PC-3 (cell line): ENCODE data around the gene SORL1. TPM values are rescaled to one million over a fixed set of nuclear protein-coding genes. Genes with fewer than 3 reads are reported as not detected.
A peak's percentile ranks its signal among the peaks of the same experiment; 100 is the strongest.

ENCODE experiments used
- ATAC-seq: fragments of 200-7000 bp; cut with Tn5 transposase; 2 replicates; pipeline ENCODE4 v1.9.1; 2020; ENCODE audit warnings: mild to moderate bottlenecking, moderate library complexity
- BruUV-seq: library from RNA; stranded (reverse); fragments of 400-500 nt; replicated peaks from 2 replicates; lab custom pipeline; 2021; lab: Mats Ljungman, UMichigan
- CTCF ChIA-PET: fragments of 300-600 bp; sonication (Branson Sonifier 250); formaldehyde crosslinking; loops from one replicate; lab custom pipeline; 2022; ENCODE audit warnings: antibody characterized with exemption; lab: Charles Lee
- POLR2A ChIA-PET: fragments of 300-600 bp; sonication (Branson Sonifier 250); formaldehyde crosslinking; loops from one replicate; lab custom pipeline; 2022; ENCODE audit warnings: antibody characterized with exemption; ENCODE audit not compliant: unreplicated experiment; lab: Charles Lee
- DNase-seq: peaks from one replicate; pipeline ENCODE4 v3.0.0-alpha.2; 2015
- H2AFZ ChIP-seq: fragments of 300-600 bp; sonication (generic); 2 replicates; pipeline ENCODE4 v1.6.0; 2016; ENCODE audit warnings: antibody characterized with exemption, low read length
- H3F3A ChIP-seq: fragments of 300-600 bp; sonication (generic); one replicate; pipeline ENCODE4 v1.6.0; 2017; ENCODE audit warnings: antibody characterized with exemption, low read length, control low read depth, mild to moderate bottlenecking; ENCODE audit not compliant: unreplicated experiment
- H3K27ac ChIP-seq: fragments of 300-600 bp; sonication (generic); 2 replicates; pipeline ENCODE4 v1.5.1; 2016; ENCODE audit warnings: mild to moderate bottlenecking, low read length
- H3K27me3 ChIP-seq: fragments of 300-600 bp; sonication (generic); 2 replicates; pipeline ENCODE4 v1.6.1; 2016; ENCODE audit warnings: low read length, mixed read lengths
- H3K36me3 ChIP-seq: fragments of 300-600 bp; sonication (generic); 2 replicates; pipeline ENCODE4 v1.6.1; 2016; ENCODE audit warnings: low read depth, mixed run types, low read length, mixed read lengths
- H3K4me1 ChIP-seq: fragments of 300-600 bp; sonication (generic); 2 replicates; pipeline ENCODE4 v1.5.1; 2016; ENCODE audit warnings: low read length; ENCODE audit not compliant: insufficient read depth
- H3K4me2 ChIP-seq: fragments of 300-600 bp; sonication (generic); 2 replicates; pipeline ENCODE4 v1.6.0; 2016; ENCODE audit warnings: low read length
- H3K4me3 ChIP-seq: fragments of 300-600 bp; sonication (generic); 2 replicates; pipeline ENCODE4 v1.5.1; 2016; ENCODE audit warnings: mild to moderate bottlenecking, low read length, mixed read lengths
- H3K79me2 ChIP-seq: fragments of 300-600 bp; sonication (generic); 2 replicates; pipeline ENCODE4 v1.6.1; 2017; ENCODE audit warnings: low read length, mixed read lengths
- H3K9ac ChIP-seq: fragments of 300-600 bp; sonication (generic); 2 replicates; pipeline ENCODE4 v1.6.0; 2016; ENCODE audit warnings: mild to moderate bottlenecking, low read length
- H3K9me2 ChIP-seq: fragments of 300-600 bp; sonication (generic); replicated peaks from 2 replicates; pipeline ENCODE4 v1.6.1; 2016; ENCODE audit warnings: mixed run types, low read length, mixed read lengths
- H3K9me3 ChIP-seq: fragments of 300-600 bp; sonication (generic); 2 replicates; pipeline ENCODE4 v1.6.1; 2016; ENCODE audit warnings: low read length, mixed read lengths
- H4K20me1 ChIP-seq: fragments of 300-600 bp; sonication (generic); 2 replicates; pipeline ENCODE4 v1.6.1; 2016; ENCODE audit warnings: low read length, mixed read lengths
- EZH2 ChIP-seq: fragments of 300-600 bp; sonication (generic); IDR thresholded peaks from one replicate; pipeline ENCODE4 v1.6.1; 2017; ENCODE audit warnings: antibody characterized with exemption, mild to moderate bottlenecking, low read length; ENCODE audit not compliant: unreplicated experiment
- EZH2phosphoT487 ChIP-seq: fragments of 300-600 bp; sonication (generic); IDR thresholded peaks from 2 replicates; pipeline ENCODE4 v1.6.1; 2018; ENCODE audit warnings: mild to moderate bottlenecking, antibody characterized with exemption, low read length, borderline replicate concordance
- intact Hi-C: fragments of 100-400 bp; cut with micrococcal nuclease; formaldehyde crosslinking; loops from 2 replicates; pipeline ENCODE4 v1.9.0; 2023
- total RNA-seq: library from RNA; depleted of rRNA; stranded (reverse); fragments of >200 nt; gene quantifications from 2 replicates; pipeline ENCODE4 v1.2.3, GENCODE V29; 2014
- TF ChIP-seq, protein P1 (sequence below): fragments of 300-600 bp; sonication (generic); conservative IDR thresholded peaks from 2 replicates; pipeline ENCODE4 v1.5.1; 2017; ENCODE audit warnings: antibody characterized with exemption, low read depth, mild to moderate bottlenecking, low read length

The SORL1 gene
- total RNA-seq, 1 experiment from 2014 or later: 53.7 TPM

DNA sequence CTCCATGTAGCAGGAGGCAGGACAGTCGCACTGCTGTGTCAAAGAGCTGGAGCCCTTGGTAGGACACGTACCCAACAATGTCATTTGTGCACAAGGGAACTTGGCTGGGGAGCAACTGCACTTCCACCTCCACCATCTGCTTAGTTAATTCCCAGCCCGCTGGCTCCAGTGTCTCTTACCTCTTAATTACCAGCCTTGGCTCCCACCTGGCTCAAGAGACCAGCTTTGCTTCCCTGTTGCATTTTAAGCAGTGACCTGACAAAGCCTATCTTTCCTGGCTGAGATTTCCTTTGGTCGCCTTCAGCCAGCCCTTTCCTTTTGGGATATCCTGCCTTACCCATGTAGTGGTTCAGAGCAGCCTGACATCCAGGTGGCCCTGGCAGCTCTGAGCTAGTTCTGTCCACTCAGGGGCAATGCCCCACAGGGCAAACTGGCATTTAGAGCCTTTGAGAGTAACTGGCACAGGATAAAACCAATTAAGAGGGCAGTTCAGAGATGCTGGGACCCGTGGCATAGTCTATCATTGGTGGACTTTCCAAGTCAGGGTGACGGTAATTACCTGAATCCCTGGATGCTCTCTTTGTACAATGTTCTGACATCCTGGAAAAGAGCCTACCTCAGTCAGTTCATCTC lies 213.2 kb downstream of the SORL1 start:
- H3K9ac ChIP-seq: no peak overlapping the region
- intact Hi-C loops: no loop called here
- H3K79me2 ChIP-seq: no peaks in the 10 kb centered on the region
- ATAC-seq (no peak), DNase-seq (no peak)
- no peaks in the 10 kb centered on the region for H3K36me3 ChIP-seq
- ChIA-PET POLR2A (interaction anchor here (0.5 kb wide), 1 partner anchor 10 kb away, joined by 4 read pairs; no protein-coding TSS in a partner anchor), CTCF (no interaction called here)
- no peak overlapping the region for H3K4me2 ChIP-seq
- TF ChIP-seq EZH2phosphoT487 (no peak), EZH2 (no peak)
- TF ChIP-seq, protein P1, sequence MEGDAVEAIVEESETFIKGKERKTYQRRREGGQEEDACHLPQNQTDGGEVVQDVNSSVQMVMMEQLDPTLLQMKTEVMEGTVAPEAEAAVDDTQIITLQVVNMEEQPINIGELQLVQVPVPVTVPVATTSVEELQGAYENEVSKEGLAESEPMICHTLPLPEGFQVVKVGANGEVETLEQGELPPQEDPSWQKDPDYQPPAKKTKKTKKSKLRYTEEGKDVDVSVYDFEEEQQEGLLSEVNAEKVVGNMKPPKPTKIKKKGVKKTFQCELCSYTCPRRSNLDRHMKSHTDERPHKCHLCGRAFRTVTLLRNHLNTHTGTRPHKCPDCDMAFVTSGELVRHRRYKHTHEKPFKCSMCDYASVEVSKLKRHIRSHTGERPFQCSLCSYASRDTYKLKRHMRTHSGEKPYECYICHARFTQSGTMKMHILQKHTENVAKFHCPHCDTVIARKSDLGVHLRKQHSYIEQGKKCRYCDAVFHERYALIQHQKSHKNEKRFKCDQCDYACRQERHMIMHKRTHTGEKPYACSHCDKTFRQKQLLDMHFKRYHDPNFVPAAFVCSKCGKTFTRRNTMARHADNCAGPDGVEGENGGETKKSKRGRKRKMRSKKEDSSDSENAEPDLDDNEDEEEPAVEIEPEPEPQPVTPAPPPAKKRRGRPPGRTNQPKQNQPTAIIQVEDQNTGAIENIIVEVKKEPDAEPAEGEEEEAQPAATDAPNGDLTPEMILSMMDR: no peak
- H3F3A ChIP-seq: no peaks in the 10 kb centered on the region
- H3K27ac ChIP-seq: no peak overlapping the region
- no peak overlapping the region for H2AFZ ChIP-seq
- peaks cover 23% of the 10 kb centered on the region; the same call in 1 of the 2 replicates for H3K4me1 ChIP-seq
- H3K9me2 ChIP-seq: no peaks in the 10 kb centered on the region
- H3K27me3 ChIP-seq: no peaks in the 10 kb centered on the region
- no peak overlapping the region for H3K4me3 ChIP-seq
- H3K9me3 ChIP-seq: no peaks in the 10 kb centered on the region
- BruUV-seq: no TSS peak
- H4K20me1 ChIP-seq: no peaks in the 10 kb centered on the region

DNA sequence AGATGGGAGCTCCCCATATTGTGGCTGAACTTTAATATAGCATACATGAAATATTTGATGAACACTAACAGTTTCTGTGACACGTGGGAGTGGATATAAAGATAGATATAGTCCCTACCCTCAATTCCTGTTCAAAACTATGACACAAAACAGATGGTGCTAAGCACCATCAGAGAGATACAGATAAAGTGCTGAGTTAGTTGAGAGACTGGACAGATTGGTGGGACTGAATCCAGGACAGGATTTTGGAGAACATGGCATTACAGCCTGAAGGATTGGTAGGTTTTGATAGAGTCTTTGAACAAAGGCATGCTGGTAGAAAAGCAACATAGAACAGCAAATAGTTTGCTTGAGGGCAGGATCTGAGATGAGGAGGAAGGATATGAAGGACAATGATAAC lies 215.7 kb downstream of the SORL1 start:
- CTCF ChIA-PET: no interaction called here
- DNase-seq (no peak), ATAC-seq (no peak)
- Histone ChIP-seq H3K4me3 (no peak overlapping the region), H2AFZ (no peak overlapping the region), H3K9me2 (no peaks in the 10 kb centered on the region), H3K79me2 (no peaks in the 10 kb centered on the region), H3K9me3 (no peaks in the 10 kb centered on the region), H3K4me2 (no peak overlapping the region), H3K36me3 (no peaks in the 10 kb centered on the region), H3K9ac (no peak overlapping the region), H3K27me3 (no peaks in the 10 kb centered on the region), H3K27ac (no peak overlapping the region), H4K20me1 (no peaks in the 10 kb centered on the region), H3K4me1 (peaks cover 11% of the 10 kb centered on the region; the same call in 1 of the 2 replicates), H3F3A (no peaks in the 10 kb centered on the region)
- intact Hi-C loops: no loop called here
- no TSS peak for BruUV-seq
- no peak for TF ChIP-seq EZH2
- POLR2A ChIA-PET: no interaction called here

DNA sequence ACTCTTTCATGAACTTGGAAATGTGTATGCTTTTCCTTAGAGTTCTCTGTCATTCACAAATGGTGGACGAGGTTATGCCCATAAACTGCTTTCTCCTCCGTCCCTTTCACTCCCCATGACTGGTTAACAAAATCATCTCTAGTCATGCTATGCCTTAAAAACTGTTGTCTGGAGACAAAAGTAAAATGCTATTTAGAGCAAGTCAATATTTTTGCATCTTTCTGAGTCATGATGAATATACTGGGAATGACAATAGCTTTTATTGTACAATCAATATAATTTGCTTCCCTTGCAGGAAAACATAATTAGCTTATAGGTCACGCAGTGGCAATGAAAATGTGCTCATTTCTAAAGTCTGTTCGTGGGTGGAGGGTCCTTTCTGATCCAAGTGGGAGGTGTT lies 217.3 kb downstream of the SORL1 start:
- no peaks in the 10 kb centered on the region for H4K20me1 ChIP-seq
- peaks cover 11% of the 10 kb centered on the region; the same call in 1 of the 2 replicates for H3K4me1 ChIP-seq
- no peaks in the 10 kb centered on the region for H3K27me3 ChIP-seq
- no peaks in the 10 kb centered on the region for H3K9me2 ChIP-seq
- BruUV-seq: no TSS peak
- DNase-seq: peak; percentile 58
- CTCF ChIA-PET: no interaction called here
- peak; percentile 86 for ATAC-seq
- intact Hi-C loops: no loop called here
- H3K79me2 ChIP-seq: no peaks in the 10 kb centered on the region
- TF ChIP-seq, protein P1: no peak
- TF ChIP-seq EZH2phosphoT487 (no peak), EZH2 (no peak)
- H3K27ac ChIP-seq: 0 out of 2 replicates have a peak overlapping the region, but pooled peaks have one; percentile 5
- POLR2A ChIA-PET: interaction anchor here (0.6 kb wide), 1 partner anchor 312 kb away, joined by 4 read pairs; no protein-coding TSS in a partner anchor
- no peaks in the 10 kb centered on the region for H3F3A ChIP-seq
- no peaks in the 10 kb centered on the region for H3K9me3 ChIP-seq
- H3K9ac ChIP-seq: no peak overlapping the region
- H3K36me3 ChIP-seq: no peaks in the 10 kb centered on the region
- no peak overlapping the region for H3K4me3 ChIP-seq
- peak overlapping the region; percentile 35; the same call in 1 of the 2 replicates for H3K4me2 ChIP-seq
- no peak overlapping the region for H2AFZ ChIP-seq
